ENCODE measurements around the gene KPNA6.
"Not testable (repeated sequence)": the region's sequence is repeated elsewhere in the genome, so short reads cannot be mapped to it uniquely, and the experiment has no call there.

Gene KPNA6

GRCh38 chr1:32107742-32108661 lies at the start of gene KPNA6:
KPNA6 (plus strand) TSS chr1:32108056; CDS start chr1:32108131, 75 bp downstream.
- peak; percentile 95 for DNase-seq

GRCh38 chr1:32060914-32061313 lies 46.9 kb upstream of the KPNA6 start:
- no peak for DNase-seq

DNA sequence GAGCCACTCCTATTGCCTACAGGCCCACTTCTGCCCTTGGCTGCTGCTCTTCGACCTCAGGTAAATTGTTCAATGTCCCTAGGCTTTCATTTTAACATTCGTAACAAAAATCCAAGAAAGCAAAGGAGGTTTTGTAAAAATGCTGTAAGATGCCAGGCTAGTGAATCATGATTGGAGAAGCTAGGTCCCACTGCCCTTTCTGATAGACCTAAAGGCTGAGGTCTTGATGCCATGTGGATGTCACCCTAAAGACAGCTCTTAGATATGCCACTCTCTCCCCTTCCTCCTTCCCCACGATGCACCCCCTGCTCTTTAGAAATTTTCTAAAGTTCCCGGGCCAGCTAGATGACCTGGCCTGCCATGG lies 45.0 kb upstream of the KPNA6 start:
- no peak for DNase-seq

GRCh38 chr1:32063261-32063681 lies 44.6 kb upstream of the KPNA6 start:
- DNase-seq, result peak; percentile 38

DNA sequence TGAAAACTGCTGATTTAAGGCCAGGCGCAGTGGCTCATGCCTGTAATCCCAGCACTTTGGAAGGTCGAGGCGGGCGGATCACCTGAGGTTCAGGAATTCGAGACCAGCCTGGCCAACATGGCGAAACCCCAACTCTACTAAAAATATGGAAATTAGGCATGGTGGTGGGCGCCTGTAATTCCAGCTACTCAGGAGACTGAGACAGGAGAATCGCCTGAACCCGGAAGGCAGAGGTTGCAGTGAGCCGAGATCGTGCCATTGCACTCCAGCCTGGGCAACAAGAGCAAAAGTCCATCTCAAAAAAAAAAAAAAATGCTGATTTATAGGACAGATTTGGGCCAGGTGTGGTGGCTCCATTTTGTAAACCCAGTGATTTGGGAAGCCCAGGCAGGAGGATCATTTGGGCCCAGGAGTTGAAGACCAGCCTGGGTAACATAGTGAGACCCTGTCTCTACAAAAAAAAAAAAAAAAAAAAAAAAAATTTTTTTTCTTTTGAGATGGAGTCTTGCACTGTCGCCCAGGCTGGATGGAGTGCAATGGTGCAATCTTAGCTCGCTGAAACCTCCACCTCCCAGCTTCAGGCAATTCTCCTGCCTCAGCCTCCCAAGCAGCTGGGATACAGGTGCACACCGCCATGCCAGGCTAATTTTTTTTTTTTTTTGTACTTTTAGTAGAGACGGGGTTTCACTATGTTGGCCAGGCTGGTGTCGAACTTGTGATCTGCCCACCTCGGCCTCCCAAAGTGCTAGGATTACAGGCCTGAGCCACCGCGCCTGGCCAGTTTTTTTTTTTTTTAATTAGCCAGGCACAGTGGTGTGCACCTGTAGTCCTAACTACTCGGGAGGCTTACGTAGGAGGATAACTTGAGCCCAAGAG lies 42.0 kb upstream of the KPNA6 start:
- not testable (repeated sequence) for DNase-seq

GRCh38 chr1:32066489-32066873 lies 41.4 kb upstream of the KPNA6 start:
- DNase-seq, result peak; percentile 76

GRCh38 chr1:32068957-32069588 lies 38.8 kb upstream of the KPNA6 start:
- DNase-seq, result no peak

- no peak for DNase-seq
These were observed 35.9 kb upstream of the KPNA6 start for GRCh38 chr1:32071758-32072621.

DNA sequence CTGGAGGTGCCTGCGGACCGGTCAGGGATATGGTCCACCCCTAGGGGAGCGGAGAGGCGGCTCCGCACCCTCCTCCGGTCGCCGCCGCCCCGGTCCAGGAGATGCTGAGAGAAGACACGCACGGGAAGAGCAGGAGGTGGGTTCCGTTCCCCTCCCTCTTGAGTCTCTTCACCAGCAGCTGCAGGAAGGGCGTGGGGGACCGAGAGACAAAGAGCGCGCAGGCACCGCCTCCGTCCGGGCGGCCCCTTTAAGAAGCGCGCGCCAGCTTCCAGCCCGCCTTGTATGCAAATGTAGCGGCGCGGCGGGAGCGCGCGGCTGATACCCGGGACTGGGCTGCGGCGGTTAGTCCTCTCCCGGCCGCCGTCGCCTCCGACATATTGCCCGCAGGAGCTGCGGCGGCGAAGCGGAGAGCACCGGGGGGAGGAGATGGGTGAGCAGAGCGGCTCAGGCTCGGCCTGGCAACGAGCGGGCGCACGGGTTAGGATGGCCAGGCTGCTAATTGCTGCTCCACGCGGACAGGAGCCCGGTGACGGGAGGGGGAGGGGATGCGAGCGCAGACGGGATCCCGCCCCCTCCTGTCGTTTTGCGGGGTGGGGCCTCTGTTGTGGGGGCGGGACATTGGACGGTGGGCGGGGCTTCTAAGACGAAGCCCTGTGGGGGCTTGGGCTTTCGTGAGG lies 35.1 kb upstream of the KPNA6 start, which contains the start of gene TMEM39B:
TMEM39B (plus strand) TSS at position 318 of the 677 bp plus-strand sequence; CDS start at position 427, 109 bp downstream.
- DNase-seq, result peak; percentile 97

DNA sequence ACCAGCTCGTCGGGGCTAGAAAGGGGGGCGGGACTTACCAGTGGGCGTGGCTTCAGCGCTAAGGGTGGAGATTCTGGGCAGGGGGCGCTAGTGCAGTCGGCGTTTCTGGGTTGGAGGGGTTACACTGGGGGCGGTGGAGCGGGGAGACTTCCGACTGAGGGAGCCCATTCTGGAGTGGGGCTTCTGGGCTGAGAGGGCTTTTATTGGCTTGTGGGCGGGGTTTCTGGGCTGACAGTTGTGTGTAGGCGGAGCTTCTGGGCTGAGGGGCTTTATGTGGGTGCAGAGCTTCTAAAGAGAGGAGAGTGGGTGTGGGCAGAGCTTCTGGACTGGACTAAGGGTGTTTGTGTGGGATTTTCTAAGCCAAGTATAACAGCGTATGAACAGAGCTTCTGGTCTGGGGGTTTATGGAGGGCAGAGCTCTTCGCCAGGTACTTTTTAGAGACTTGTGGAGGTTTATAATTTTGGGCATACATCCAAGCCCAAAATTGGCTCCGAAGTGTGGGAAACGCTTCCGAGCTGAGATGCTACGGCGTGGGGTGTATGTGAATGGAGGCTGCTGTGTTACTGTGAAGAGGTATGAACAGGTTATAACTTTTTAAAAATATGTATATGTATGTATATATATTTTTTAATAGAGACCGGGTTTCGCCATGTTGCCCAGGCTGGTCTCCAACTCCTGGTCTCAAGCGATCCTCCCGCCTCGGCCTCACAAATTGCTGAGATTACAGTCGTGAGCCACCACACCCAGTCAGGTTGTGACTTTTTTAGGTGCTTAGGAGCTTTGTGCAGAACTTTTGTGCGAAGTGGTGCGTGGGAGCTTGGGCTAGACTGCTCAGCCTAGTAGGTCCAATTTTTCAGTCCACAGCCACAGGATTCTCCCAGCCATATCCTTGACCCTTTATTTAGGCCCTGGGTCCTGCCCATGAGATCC lies 34.3 kb upstream of the KPNA6 start:
- no peak for DNase-seq

DNA sequence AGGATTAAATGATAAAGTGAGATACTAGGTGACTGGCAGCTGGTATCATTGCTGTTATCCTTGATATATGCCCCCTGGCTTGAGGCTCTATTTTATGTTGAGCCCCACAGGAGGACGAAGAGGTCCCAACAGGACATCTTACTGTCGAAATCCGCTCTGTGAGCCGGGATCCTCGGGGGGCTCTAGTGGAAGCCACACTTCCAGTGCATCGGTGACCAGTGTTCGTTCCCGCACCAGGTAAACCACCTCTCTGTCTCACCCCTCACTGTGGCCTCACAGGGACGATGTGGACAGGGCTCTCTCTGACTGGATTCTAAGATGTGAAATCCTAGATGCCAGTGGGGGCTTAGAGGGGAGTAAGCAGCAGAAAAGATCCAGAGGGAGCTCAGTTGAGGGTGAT lies 33.0 kb upstream of the KPNA6 start:
- no peak for DNase-seq

- no peak for DNase-seq
These were observed 30.4 kb upstream of the KPNA6 start for GRCh38 chr1:32077451-32077850.

DNA sequence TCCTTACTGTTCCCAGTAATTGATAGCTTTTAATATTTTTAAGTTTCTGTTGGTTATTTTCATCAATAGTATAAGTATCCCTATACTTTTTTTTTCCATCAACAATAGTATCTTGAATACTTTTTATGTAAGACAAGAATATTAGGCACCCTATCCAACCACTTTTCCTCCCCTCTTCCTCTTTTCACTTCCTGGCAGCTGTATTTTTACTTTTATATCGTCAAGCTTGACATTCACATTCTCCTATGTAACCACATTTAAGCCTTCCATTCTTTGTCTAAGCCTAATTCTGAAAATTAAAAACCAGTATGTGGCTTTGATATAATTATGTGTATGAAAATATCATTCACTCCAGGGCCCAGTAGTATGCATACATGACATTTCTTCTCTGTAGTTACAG lies 25.8 kb upstream of the KPNA6 start:
- no peak for DNase-seq

- DNase-seq, result not testable (repeated sequence)
These were observed 21.5 kb upstream of the KPNA6 start for GRCh38 chr1:32086381-32086780.

- DNase-seq, result no peak
These were observed 16.7 kb upstream of the KPNA6 start for GRCh38 chr1:32091176-32091575.

DNA sequence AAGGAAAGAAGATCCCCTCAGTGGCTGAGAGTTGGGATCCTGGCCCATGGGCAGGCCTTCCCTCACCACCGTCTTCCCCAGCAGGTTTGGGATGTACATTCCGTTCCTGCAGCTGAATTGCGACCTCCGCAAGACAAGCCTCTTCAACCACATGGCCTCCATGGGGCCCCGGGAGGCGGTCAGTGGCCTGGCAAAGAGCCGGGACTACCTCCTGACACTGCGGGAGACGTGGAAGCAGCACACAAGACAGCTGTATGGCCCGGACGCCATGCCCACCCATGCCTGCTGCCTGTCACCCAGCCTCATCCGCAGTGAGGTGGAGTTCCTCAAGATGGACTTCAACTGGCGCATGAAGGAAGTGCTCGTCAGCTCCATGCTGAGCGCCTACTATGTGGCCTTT lies 16.3 kb upstream of the KPNA6 start:
- no peak for DNase-seq

- DNase-seq, result no peak
These were observed 12.9 kb upstream of the KPNA6 start for GRCh38 chr1:32094746-32095521.

DNA sequence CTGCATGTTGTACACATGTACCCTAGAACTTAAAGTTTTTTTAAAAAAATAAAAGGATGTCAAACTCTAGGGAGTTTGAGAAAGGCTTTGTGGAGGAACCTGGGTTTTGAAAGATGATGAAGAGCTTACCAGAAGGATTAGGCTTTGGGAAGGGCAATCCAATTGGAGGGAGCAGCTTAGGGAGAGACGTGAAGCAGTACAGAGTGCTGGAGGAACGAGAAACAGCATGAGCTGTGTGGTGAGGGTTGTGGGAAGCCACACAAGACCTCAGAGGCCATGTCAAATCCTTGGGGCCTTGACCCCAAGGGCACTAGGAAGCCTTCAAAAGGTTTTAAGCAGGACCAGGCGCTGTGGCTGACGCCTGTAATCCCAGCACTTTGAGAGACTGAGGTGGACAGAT lies 8.4 kb upstream of the KPNA6 start:
- no peak for DNase-seq

GRCh38 chr1:32100359-32100758 lies 7.5 kb upstream of the KPNA6 start:
- peak; percentile 38 for DNase-seq

Data from femur (tissue), 1 donor.